Measurements from ENCODE around the gene SHKBP1.

SHKBP1 gene

GRCh38 chr19:40616178-40616577 is 39.5 kb downstream of the SHKBP1 start:
- TF ChIP-seq, protein P1, sequence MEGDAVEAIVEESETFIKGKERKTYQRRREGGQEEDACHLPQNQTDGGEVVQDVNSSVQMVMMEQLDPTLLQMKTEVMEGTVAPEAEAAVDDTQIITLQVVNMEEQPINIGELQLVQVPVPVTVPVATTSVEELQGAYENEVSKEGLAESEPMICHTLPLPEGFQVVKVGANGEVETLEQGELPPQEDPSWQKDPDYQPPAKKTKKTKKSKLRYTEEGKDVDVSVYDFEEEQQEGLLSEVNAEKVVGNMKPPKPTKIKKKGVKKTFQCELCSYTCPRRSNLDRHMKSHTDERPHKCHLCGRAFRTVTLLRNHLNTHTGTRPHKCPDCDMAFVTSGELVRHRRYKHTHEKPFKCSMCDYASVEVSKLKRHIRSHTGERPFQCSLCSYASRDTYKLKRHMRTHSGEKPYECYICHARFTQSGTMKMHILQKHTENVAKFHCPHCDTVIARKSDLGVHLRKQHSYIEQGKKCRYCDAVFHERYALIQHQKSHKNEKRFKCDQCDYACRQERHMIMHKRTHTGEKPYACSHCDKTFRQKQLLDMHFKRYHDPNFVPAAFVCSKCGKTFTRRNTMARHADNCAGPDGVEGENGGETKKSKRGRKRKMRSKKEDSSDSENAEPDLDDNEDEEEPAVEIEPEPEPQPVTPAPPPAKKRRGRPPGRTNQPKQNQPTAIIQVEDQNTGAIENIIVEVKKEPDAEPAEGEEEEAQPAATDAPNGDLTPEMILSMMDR (IDR thresholded peaks at IDR 0.05): no peak

DNA sequence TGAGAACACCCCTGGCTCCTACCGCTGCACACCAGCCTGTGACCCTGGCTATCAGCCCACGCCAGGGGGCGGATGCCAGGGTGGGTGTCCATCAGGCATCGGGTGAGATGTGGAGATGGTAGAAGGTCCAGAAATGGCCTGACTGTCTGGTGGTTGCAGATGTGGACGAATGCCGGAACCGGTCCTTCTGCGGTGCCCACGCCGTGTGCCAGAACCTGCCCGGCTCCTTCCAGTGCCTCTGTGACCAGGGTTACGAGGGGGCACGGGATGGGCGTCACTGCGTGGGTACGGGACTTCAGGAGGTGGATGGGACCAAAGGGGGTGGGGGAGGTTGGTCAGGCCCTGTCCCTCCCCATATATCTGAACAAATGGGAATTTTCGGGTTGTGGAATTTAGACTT is 40.3 kb downstream of the SHKBP1 start:
- TF ChIP-seq, protein P1 (IDR thresholded peaks at IDR 0.05): no peak

- TF ChIP-seq, protein P1 (IDR thresholded peaks at IDR 0.05): no peak
Observed at GRCh38 chr19:40617961-40618360, 41.3 kb downstream of the SHKBP1 start.

- TF ChIP-seq, protein P1 (IDR thresholded peaks at IDR 0.05): no peak
Observed at GRCh38 chr19:40619333-40620160, 42.9 kb downstream of the SHKBP1 start.

DNA sequence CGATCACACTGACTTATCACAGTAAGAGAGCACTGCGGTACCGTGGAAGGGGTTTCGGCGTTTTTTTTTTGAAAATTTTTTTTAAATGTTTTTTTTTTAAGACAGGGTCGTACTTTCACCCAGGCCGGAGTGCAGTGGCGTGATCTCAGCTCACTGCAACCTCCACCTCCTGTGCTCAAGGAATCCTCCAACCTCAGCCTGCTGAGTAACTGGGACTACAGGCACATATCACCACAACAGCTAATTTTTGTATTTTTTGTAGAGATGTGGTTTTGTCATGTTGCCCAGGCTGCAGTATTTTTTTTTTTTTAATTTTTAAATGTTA is 43.5 kb downstream of the SHKBP1 start:
- TF ChIP-seq, protein P1 (IDR thresholded peaks at IDR 0.05): no peak

- TF ChIP-seq, protein P1 (IDR thresholded peaks at IDR 0.05): no peak
Observed at GRCh38 chr19:40621283-40621682, 44.6 kb downstream of the SHKBP1 start.

- TF ChIP-seq, protein P1 (IDR thresholded peaks at IDR 0.05): no peak
Observed at GRCh38 chr19:40621966-40622772, 45.5 kb downstream of the SHKBP1 start.
